ENCODE results near the gene THBS2.
"Not testable (repeated sequence)": the region's sequence is repeated elsewhere in the genome, so short reads cannot be mapped to it uniquely, and the experiment has no call there.

THBS2 gene

GRCh38 chr6:169271158-169271876 is 17.7 kb upstream of the THBS2 start:
- Histone ChIP-seq H3K23ac (ENCODE audit: low read length) (no peak overlapping the region), H3K27me3 (ENCODE audit: insufficient read depth, low read length, poor library complexity) (no peaks in the 10 kb centered on the region), H3K4me2 (ENCODE audit: low read length) (no peak overlapping the region), H2AK5ac (ENCODE audit: low read length) (no peak overlapping the region), H3K4me3 (ENCODE audit: low read length) (no peak overlapping the region), H3K56ac (ENCODE audit: low read length) (no peak overlapping the region), H3K9ac (ENCODE audit: low read length) (no peak overlapping the region), H4K8ac (ENCODE audit: low read depth, low read length) (no peak overlapping the region), H3K4ac (ENCODE audit: low read depth, low read length) (no peak overlapping the region), H4K5ac (ENCODE audit: low read length) (no peak overlapping the region), H3K18ac (ENCODE audit: low read length) (peak overlapping the region; percentile 47), H2BK15ac (replicated peaks; ENCODE audit: low read depth) (no peak overlapping the region), H3K36me3 (ENCODE audit: control insufficient read depth, insufficient read depth, low read length) (no peaks in the 10 kb centered on the region), H2BK5ac (ENCODE audit: low read length) (no peak overlapping the region), H3K4me1 (ENCODE audit: control insufficient read depth, low read depth, low read length) (no peaks in the 10 kb centered on the region), H3K79me2 (ENCODE audit: control insufficient read depth, insufficient read depth, low read length) (no peaks in the 10 kb centered on the region), H2BK120ac (ENCODE audit: low read depth, low read length) (no peak overlapping the region), H3K27ac (ENCODE audit: low read depth, low read length) (no peak overlapping the region), H3K79me1 (ENCODE audit: low read length) (no peaks in the 10 kb centered on the region)
- no CpG with 5 or more reads among the region's 10 CpGs for WGBS (ENCODE audit: extremely low coverage, insufficient coverage, low lambda C conversion rate)
- peak; percentile 40 for DNase-seq

GRCh38 chr6:169270077-169270380 is 16.4 kb upstream of the THBS2 start:
- H4K5ac ChIP-seq (ENCODE audit: low read length); H2BK5ac ChIP-seq (ENCODE audit: low read length); H3K4me3 ChIP-seq (ENCODE audit: low read length): not testable (repeated sequence)

GRCh38 chr6:169269180-169270076 is 15.8 kb upstream of the THBS2 start:
- Histone ChIP-seq H3K4ac (ENCODE audit: low read depth, low read length) (no peak overlapping the region), H4K8ac (ENCODE audit: low read depth, low read length) (no peak overlapping the region), H4K5ac (ENCODE audit: low read length) (no peak overlapping the region), H3K4me1 (ENCODE audit: control insufficient read depth, low read depth, low read length) (no peaks in the 10 kb centered on the region), H2BK15ac (replicated peaks; ENCODE audit: low read depth) (no peak overlapping the region), H2BK120ac (ENCODE audit: low read depth, low read length) (no peak overlapping the region), H3K27ac (ENCODE audit: low read depth, low read length) (no peak overlapping the region), H3K9ac (ENCODE audit: low read length) (no peak overlapping the region), H3K79me2 (ENCODE audit: control insufficient read depth, insufficient read depth, low read length) (no peaks in the 10 kb centered on the region), H3K56ac (ENCODE audit: low read length) (no peak overlapping the region), H3K4me3 (ENCODE audit: low read length) (no peak overlapping the region), H3K23ac (ENCODE audit: low read length) (no peak overlapping the region), H2AK5ac (ENCODE audit: low read length) (no peak overlapping the region), H3K4me2 (ENCODE audit: low read length) (no peak overlapping the region), H3K36me3 (ENCODE audit: control insufficient read depth, insufficient read depth, low read length) (no peaks in the 10 kb centered on the region), H3K79me1 (ENCODE audit: low read length) (no peaks in the 10 kb centered on the region), H2BK5ac (ENCODE audit: low read length) (no peak overlapping the region), H3K18ac (ENCODE audit: low read length) (no peak overlapping the region), H3K27me3 (ENCODE audit: insufficient read depth, low read length, poor library complexity) (no peaks in the 10 kb centered on the region)
- no peak for DNase-seq
- no CpG with 5 or more reads among the region's 9 CpGs for WGBS (ENCODE audit: extremely low coverage, insufficient coverage, low lambda C conversion rate)

More at GRCh38 chr6:169270077-169270380, 16.4 kb upstream of the THBS2 start:
- H3K4me1 ChIP-seq (ENCODE audit: control insufficient read depth, low read depth, low read length); H3K36me3 ChIP-seq (ENCODE audit: control insufficient read depth, insufficient read depth, low read length); H3K27ac ChIP-seq (ENCODE audit: low read depth, low read length); H2AK5ac ChIP-seq (ENCODE audit: low read length); H2BK15ac ChIP-seq (replicated peaks; ENCODE audit: low read depth); H3K9ac ChIP-seq (ENCODE audit: low read length); H2BK120ac ChIP-seq (ENCODE audit: low read depth, low read length); H3K79me1 ChIP-seq (ENCODE audit: low read length); H3K79me2 ChIP-seq (ENCODE audit: control insufficient read depth, insufficient read depth, low read length); H4K8ac ChIP-seq (ENCODE audit: low read depth, low read length); H3K18ac ChIP-seq (ENCODE audit: low read length); H3K4me2 ChIP-seq (ENCODE audit: low read length); H3K4ac ChIP-seq (ENCODE audit: low read depth, low read length); H3K56ac ChIP-seq (ENCODE audit: low read length); H3K27me3 ChIP-seq (ENCODE audit: insufficient read depth, low read length, poor library complexity); H3K23ac ChIP-seq (ENCODE audit: low read length): not testable (repeated sequence)
- DNase-seq = peak; percentile 37

GRCh38 chr6:169268276-169268675 is 14.6 kb upstream of the THBS2 start:
- WGBS (ENCODE audit: extremely low coverage, insufficient coverage, low lambda C conversion rate) = no CpG with 5 or more reads among the region's 1 CpG
- no peak overlapping the region for H4K5ac ChIP-seq (ENCODE audit: low read length)
- no peaks in the 10 kb centered on the region for H3K4me1 ChIP-seq (ENCODE audit: control insufficient read depth, low read depth, low read length)
- no peaks in the 10 kb centered on the region for H3K79me1 ChIP-seq (ENCODE audit: low read length)
- no peak overlapping the region for H3K23ac ChIP-seq (ENCODE audit: low read length)
- no peak overlapping the region for H2BK5ac ChIP-seq (ENCODE audit: low read length)
- no peaks in the 10 kb centered on the region for H3K27me3 ChIP-seq (ENCODE audit: insufficient read depth, low read length, poor library complexity)
- no peak overlapping the region for H3K56ac ChIP-seq (ENCODE audit: low read length)
- no peaks in the 10 kb centered on the region for H3K79me2 ChIP-seq (ENCODE audit: control insufficient read depth, insufficient read depth, low read length)
- no peak overlapping the region for H3K4me3 ChIP-seq (ENCODE audit: low read length)
- no peaks in the 10 kb centered on the region for H3K36me3 ChIP-seq (ENCODE audit: control insufficient read depth, insufficient read depth, low read length)
- no peak overlapping the region for H4K8ac ChIP-seq (ENCODE audit: low read depth, low read length)
- H3K4me2 ChIP-seq (ENCODE audit: low read length) = no peak overlapping the region
- no peak for DNase-seq
- H2AK5ac ChIP-seq (ENCODE audit: low read length) = no peak overlapping the region
- no peak overlapping the region for H3K27ac ChIP-seq (ENCODE audit: low read depth, low read length)
- no peak overlapping the region for H3K4ac ChIP-seq (ENCODE audit: low read depth, low read length)
- H3K18ac ChIP-seq (ENCODE audit: low read length) = no peak overlapping the region
- no peak overlapping the region for H2BK15ac ChIP-seq (replicated peaks; ENCODE audit: low read depth)
- no peak overlapping the region for H2BK120ac ChIP-seq (ENCODE audit: low read depth, low read length)
- no peak overlapping the region for H3K9ac ChIP-seq (ENCODE audit: low read length)

- H2BK5ac ChIP-seq (ENCODE audit: low read length) = no peak overlapping the region
Measured at GRCh38 chr6:169266746-169267591, 13.3 kb upstream of the THBS2 start.

More at GRCh38 chr6:169266746-169267591, 13.3 kb upstream of the THBS2 start:
- Histone ChIP-seq H3K4ac (ENCODE audit: low read depth, low read length) (no peak overlapping the region), H3K9ac (ENCODE audit: low read length) (no peak overlapping the region), H4K5ac (ENCODE audit: low read length) (no peak overlapping the region), H2AK5ac (ENCODE audit: low read length) (no peak overlapping the region), H3K79me2 (ENCODE audit: control insufficient read depth, insufficient read depth, low read length) (no peaks in the 10 kb centered on the region), H3K27ac (ENCODE audit: low read depth, low read length) (no peak overlapping the region), H3K18ac (ENCODE audit: low read length) (no peak overlapping the region), H3K56ac (ENCODE audit: low read length) (no peak overlapping the region), H2BK15ac (replicated peaks; ENCODE audit: low read depth) (no peak overlapping the region), H2BK120ac (ENCODE audit: low read depth, low read length) (no peak overlapping the region), H3K4me1 (ENCODE audit: control insufficient read depth, low read depth, low read length) (no peaks in the 10 kb centered on the region), H4K8ac (ENCODE audit: low read depth, low read length) (no peak overlapping the region), H3K27me3 (ENCODE audit: insufficient read depth, low read length, poor library complexity) (no peaks in the 10 kb centered on the region), H3K4me3 (ENCODE audit: low read length) (no peak overlapping the region), H3K23ac (ENCODE audit: low read length) (no peak overlapping the region), H3K36me3 (ENCODE audit: control insufficient read depth, insufficient read depth, low read length) (no peaks in the 10 kb centered on the region), H3K79me1 (ENCODE audit: low read length) (no peaks in the 10 kb centered on the region), H3K4me2 (ENCODE audit: low read length) (no peak overlapping the region)
- DNase-seq = no peak
- WGBS (ENCODE audit: extremely low coverage, insufficient coverage, low lambda C conversion rate) = no CpG with 5 or more reads among the region's 15 CpGs

Data from mesendoderm (in vitro differentiated cells).